ENCODE results near the gene SLC35E4.

Gene SLC35E4

DNA sequence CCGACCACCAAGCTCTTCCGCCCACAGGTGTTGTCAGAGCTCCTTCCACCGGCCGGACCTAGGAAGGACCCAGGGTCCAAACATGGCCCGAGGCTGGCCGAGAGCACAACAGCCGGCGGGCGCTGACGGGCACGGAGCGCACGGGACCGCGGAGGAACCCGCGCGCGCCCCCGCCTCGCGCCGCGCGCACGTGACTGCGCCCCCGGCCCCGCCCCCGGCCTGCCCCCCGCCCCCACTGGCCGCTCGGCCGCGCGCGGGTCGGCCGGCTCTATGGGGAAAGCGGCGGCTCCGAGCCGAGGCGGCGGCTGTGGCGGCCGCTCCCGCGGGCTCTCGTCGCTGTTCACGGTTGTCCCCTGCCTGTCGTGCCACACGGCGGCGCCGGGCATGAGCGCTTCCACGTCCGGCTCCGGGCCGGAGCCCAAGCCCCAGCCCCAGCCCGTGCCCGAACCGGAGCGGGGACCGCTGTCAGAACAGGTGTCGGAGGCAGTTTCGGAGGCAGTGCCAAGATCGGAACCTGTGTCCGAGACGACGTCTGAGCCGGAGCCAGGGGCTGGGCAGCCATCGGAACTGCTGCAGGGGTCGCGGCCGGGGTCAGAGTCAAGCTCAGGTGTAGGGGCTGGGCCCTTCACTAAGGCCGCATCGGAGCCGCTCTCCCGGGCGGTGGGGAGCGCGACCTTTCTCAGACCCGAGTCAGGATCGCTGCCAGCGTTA lies 59.2 kb downstream of the SLC35E4 start, which contains the start of gene OSBP2:
Gene OSBP2 (plus strand): TSS at position 235 of the 711 bp plus-strand sequence. CDS start 36 bp downstream, at position 271.
- DNase-seq = no peak

DNA sequence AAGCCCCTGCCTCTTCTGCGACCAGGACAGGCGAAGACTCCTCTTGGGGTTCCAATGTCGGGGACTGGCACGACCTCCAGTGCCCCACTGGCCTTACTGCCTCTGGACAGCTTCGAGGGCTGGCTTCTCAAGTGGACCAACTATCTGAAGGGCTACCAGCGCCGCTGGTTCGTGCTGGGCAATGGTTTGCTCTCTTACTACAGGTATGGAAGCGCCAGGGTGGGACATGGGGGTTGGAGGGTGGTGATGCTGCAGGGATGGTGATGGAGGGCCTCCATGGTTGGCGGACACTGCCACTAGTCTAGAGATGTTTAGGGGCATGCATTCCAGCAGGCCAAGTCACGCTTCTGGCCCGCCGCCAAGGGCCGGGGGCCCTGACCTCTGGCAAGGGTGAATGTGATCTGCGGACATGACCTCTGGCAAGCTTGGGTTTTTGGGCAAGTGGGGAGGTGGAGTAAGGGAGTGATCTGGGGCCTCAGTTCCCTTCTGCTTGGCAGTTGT lies 59.8 kb downstream of the SLC35E4 start:
- DNase-seq = no peak

DNA sequence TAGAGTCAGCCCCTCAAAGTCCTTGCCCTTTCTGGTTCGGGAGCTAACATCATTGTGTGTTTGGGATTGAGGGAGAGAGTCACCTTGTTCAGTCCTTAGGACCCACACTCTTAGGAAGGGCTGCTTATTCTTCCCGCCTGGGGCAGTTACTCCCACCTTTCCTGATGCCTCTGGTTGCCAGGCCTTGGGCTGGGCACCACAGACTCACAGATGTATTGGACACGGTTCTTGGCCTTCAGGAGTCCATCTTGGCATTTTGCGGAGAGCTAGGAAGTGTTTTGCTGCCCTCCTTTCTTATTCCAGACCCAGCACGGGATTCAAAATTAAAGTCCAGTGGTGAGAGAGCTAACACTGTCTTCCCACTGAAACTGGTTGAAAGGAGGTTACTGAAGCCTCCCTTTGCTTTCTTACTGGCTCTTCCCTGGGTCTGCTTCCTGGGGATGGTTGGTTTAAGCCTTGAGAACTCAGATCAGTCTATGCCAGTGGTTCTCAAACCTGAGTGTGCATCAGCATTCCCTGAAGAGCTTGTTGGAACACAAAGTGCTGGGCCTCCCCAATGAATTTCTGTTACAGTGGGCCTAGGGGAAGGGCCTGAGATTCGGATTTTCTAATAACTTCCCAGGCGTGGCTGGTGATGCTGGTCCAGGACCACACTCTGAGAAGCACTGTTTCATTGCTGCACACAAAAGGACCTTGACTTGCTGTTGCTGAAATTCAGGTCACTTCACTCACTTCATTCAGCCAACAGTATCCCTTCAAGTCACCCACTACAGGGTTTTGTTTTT lies 60.5 kb downstream of the SLC35E4 start:
- DNase-seq = no peak
